Measurements from ENCODE around the gene WIPI1. TPM values are rescaled to one million over a fixed set of nuclear protein-coding genes. Genes with fewer than 3 reads are reported as not detected.

Gene WIPI1
- total and polyA plus RNA-seq, 9 of the 15 experiments (the other 6 are each of a cell fraction or from before 2014, with no cell fraction given): 3.7 to 23.5 (median 11.8) TPM

- no peak for FAIRE-seq
- no peak overlapping the region for H2AFZ ChIP-seq (ENCODE audit: low read depth, low read length)
- no peak overlapping the region for H3K27ac ChIP-seq (ENCODE audit: extremely low read depth, low read depth, low read length)
- H4K20me1 ChIP-seq (replicated peaks; ENCODE audit: control insufficient read depth, insufficient read depth, low read length): no peaks in the 10 kb centered on the region
- H3K36me3 ChIP-seq (ENCODE audit: control insufficient read depth, insufficient read depth, low read length): no peaks in the 10 kb centered on the region
- in situ Hi-C loops (cut with MboI): no loop called here
- no TSS peak for BruUV-seq (replicated peaks)
- H3K9ac ChIP-seq (ENCODE audit: insufficient read depth in 1 of 2, low read depth in 2 of 2, low read length in 2 of 2): no peak overlapping the region
- H3K9me3 ChIP-seq (replicated peaks; ENCODE audit: control insufficient read depth, insufficient read depth, low read depth, low read length): no peaks in the 10 kb centered on the region
- CTCF ChIA-PET (ENCODE audit: low intra/inter-chr PET ratio): no interaction called here
- no peaks in the 10 kb centered on the region; a peak in 3 of 5 replicates for H3K4me1 ChIP-seq (replicated peaks in 1 of 2; ENCODE audit: control insufficient read depth in 2 of 2, insufficient read depth in 2 of 2, low read length in 2 of 2)
- no peak for DNase-seq (ENCODE audit: extremely low read depth in 1 of 4, low spot score in 3 of 4)
- no peaks in the 10 kb centered on the region for H3K9me1 ChIP-seq (ENCODE audit: control insufficient read depth, insufficient read depth, low read length)
- no peak overlapping the region for H3K4me2 ChIP-seq (ENCODE audit: insufficient read depth, low read length)
- intact Hi-C loops (cut with micrococcal nuclease): no loop called here
- POLR2A ChIA-PET: no interaction called here
- no peak for ATAC-seq
- H3K27me3 ChIP-seq (ENCODE audit: control insufficient read depth in 2 of 2, insufficient read depth in 2 of 2, low read length in 2 of 2): no peaks in the 10 kb centered on the region; a peak in 1 of 5 replicates
- H3K4me3 ChIP-seq: no peak overlapping the region
- no peaks in the 10 kb centered on the region for H3K79me2 ChIP-seq (ENCODE audit: control insufficient read depth, insufficient read depth, low read length)
- 14% methylated on average over 1 of the region's 1 CpG for WGBS (ENCODE audit: insufficient coverage, low coverage, missing lambda C conversion rate)
- TF ChIP-seq ZBTB2 (IDR thresholded peaks at IDR 0.05) (no peak), ZNF146 (CRISPR knock-in tag; IDR thresholded peaks at IDR 0.05; ENCODE audit: unreplicated experiment) (no peak), POU5F1 (IDR thresholded peaks at IDR 0.05; ENCODE audit: borderline replicate concordance, low read depth, low read length, partially characterized antibody) (no peak), ZNF253 (CRISPR knock-in tag; conservative IDR thresholded peaks at IDR 0.05) (no peak), TBL1XR1 (IDR thresholded peaks at IDR 0.05; ENCODE audit: low read length in 2 of 2) (no peak), SIRT6 (IDR thresholded peaks at IDR 0.05; ENCODE audit: low read depth, low read length) (no peak), TOE1 (IDR thresholded peaks at IDR 0.05; ENCODE audit: borderline replicate concordance) (no peak), TOE1 (CRISPR knock-in tag; IDR thresholded peaks at IDR 0.05; ENCODE audit: borderline replicate concordance, low read depth) (no peak)
- TF ChIP-seq, protein P1, sequence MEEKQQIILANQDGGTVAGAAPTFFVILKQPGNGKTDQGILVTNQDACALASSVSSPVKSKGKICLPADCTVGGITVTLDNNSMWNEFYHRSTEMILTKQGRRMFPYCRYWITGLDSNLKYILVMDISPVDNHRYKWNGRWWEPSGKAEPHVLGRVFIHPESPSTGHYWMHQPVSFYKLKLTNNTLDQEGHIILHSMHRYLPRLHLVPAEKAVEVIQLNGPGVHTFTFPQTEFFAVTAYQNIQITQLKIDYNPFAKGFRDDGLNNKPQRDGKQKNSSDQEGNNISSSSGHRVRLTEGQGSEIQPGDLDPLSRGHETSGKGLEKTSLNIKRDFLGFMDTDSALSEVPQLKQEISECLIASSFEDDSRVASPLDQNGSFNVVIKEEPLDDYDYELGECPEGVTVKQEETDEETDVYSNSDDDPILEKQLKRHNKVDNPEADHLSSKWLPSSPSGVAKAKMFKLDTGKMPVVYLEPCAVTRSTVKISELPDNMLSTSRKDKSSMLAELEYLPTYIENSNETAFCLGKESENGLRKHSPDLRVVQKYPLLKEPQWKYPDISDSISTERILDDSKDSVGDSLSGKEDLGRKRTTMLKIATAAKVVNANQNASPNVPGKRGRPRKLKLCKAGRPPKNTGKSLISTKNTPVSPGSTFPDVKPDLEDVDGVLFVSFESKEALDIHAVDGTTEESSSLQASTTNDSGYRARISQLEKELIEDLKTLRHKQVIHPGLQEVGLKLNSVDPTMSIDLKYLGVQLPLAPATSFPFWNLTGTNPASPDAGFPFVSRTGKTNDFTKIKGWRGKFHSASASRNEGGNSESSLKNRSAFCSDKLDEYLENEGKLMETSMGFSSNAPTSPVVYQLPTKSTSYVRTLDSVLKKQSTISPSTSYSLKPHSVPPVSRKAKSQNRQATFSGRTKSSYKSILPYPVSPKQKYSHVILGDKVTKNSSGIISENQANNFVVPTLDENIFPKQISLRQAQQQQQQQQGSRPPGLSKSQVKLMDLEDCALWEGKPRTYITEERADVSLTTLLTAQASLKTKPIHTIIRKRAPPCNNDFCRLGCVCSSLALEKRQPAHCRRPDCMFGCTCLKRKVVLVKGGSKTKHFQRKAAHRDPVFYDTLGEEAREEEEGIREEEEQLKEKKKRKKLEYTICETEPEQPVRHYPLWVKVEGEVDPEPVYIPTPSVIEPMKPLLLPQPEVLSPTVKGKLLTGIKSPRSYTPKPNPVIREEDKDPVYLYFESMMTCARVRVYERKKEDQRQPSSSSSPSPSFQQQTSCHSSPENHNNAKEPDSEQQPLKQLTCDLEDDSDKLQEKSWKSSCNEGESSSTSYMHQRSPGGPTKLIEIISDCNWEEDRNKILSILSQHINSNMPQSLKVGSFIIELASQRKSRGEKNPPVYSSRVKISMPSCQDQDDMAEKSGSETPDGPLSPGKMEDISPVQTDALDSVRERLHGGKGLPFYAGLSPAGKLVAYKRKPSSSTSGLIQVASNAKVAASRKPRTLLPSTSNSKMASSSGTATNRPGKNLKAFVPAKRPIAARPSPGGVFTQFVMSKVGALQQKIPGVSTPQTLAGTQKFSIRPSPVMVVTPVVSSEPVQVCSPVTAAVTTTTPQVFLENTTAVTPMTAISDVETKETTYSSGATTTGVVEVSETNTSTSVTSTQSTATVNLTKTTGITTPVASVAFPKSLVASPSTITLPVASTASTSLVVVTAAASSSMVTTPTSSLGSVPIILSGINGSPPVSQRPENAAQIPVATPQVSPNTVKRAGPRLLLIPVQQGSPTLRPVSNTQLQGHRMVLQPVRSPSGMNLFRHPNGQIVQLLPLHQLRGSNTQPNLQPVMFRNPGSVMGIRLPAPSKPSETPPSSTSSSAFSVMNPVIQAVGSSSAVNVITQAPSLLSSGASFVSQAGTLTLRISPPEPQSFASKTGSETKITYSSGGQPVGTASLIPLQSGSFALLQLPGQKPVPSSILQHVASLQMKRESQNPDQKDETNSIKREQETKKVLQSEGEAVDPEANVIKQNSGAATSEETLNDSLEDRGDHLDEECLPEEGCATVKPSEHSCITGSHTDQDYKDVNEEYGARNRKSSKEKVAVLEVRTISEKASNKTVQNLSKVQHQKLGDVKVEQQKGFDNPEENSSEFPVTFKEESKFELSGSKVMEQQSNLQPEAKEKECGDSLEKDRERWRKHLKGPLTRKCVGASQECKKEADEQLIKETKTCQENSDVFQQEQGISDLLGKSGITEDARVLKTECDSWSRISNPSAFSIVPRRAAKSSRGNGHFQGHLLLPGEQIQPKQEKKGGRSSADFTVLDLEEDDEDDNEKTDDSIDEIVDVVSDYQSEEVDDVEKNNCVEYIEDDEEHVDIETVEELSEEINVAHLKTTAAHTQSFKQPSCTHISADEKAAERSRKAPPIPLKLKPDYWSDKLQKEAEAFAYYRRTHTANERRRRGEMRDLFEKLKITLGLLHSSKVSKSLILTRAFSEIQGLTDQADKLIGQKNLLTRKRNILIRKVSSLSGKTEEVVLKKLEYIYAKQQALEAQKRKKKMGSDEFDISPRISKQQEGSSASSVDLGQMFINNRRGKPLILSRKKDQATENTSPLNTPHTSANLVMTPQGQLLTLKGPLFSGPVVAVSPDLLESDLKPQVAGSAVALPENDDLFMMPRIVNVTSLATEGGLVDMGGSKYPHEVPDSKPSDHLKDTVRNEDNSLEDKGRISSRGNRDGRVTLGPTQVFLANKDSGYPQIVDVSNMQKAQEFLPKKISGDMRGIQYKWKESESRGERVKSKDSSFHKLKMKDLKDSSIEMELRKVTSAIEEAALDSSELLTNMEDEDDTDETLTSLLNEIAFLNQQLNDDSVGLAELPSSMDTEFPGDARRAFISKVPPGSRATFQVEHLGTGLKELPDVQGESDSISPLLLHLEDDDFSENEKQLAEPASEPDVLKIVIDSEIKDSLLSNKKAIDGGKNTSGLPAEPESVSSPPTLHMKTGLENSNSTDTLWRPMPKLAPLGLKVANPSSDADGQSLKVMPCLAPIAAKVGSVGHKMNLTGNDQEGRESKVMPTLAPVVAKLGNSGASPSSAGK (IDR thresholded peaks at IDR 0.05): no peak
These were observed 48.7 kb upstream of the WIPI1 start for GRCh38 chr17:68505951-68506350.

All from K562 (cell line).